Hematopoietic multipotent progenitor cell treated with erythropoietin and hydrocortisone succinate and interleukin-3 and kit ligand, for 4 days (in vitro differentiated cells): ENCODE data around the gene MROH2B.

Source experiments
- DNase-seq: peaks from one replicate; pipeline ENCODE4 v3.0.0-alpha.2; 2015

Gene MROH2B

GRCh38 chr5:40962207-40962955, 108.8 kb downstream of the MROH2B start:
- no peak for DNase-seq

GRCh38 chr5:40960037-40960436, 111.1 kb downstream of the MROH2B start:
- no peak for DNase-seq

- DNase-seq: no peak
These were observed 112.3 kb downstream of the MROH2B start for GRCh38 chr5:40958811-40959210.

GRCh38 chr5:40957048-40957447, 114.1 kb downstream of the MROH2B start:
- no peak for DNase-seq

- no peak for DNase-seq
These were observed 115.8 kb downstream of the MROH2B start for GRCh38 chr5:40955313-40955712.
